Measurements from ENCODE around the gene AEBP2. TPM values are rescaled to one million over a fixed set of nuclear protein-coding genes. Genes with fewer than 3 reads are reported as not detected.

The AEBP2 gene
- total and polyA plus RNA-seq, 2 of the 13 experiments (the other 11 are each of a cell fraction or from before 2014, with no cell fraction given) = 9.2 to 17.9 TPM

GRCh38 chr12:19409376-19409775 is 29.9 kb upstream of the AEBP2 start:
- ChIA-PET CTCF (ENCODE audit: low intra/inter-chr PET ratio, low total read pairs) (no interaction called here), POLR2A (no interaction called here)
- Histone ChIP-seq H3K4me2 (ENCODE audit: low read depth, low read length) (no peak overlapping the region), H3K36me3 (replicated peaks in 1 of 2; ENCODE audit: control insufficient read depth in 1 of 2, insufficient read depth in 2 of 2, low read length in 2 of 2) (no peaks in the 10 kb centered on the region), H2AFZ (ENCODE audit: low read length) (no peak overlapping the region), H3K9ac (ENCODE audit: insufficient read depth, low read depth, low read length) (no peak overlapping the region), H3K4me3 (replicated peaks in 1 of 3; ENCODE audit: insufficient read depth in 1 of 3, low read depth in 2 of 3, low read length in 3 of 3) (no peak overlapping the region), H3K27ac (ENCODE audit: extremely low read length, insufficient read depth, low read length) (no peak overlapping the region), H3K4me1 (ENCODE audit: insufficient read depth, low read length) (no peaks in the 10 kb centered on the region), H3K79me2 (ENCODE audit: insufficient read depth, low read length) (no peaks in the 10 kb centered on the region), H3K9me3 (ENCODE audit: low read length) (no peaks in the 10 kb centered on the region), H4K20me1 (ENCODE audit: insufficient read depth, low read length) (no peaks in the 10 kb centered on the region), H3K27me3 (ENCODE audit: control insufficient read depth in 1 of 2, insufficient read depth in 2 of 2, low read length in 2 of 2) (no peaks in the 10 kb centered on the region; a peak in 2 of 5 replicates)
- BruUV-seq (replicated peaks) = no TSS peak
- intact Hi-C loops (cut with micrococcal nuclease; ENCODE audit: unreplicated experiment) = no loop called here
- FAIRE-seq = no peak
- DNase-seq (ENCODE audit: low spot score) = no peak
- TF ChIP-seq RAD21 (CRISPR knock-in tag; IDR thresholded peaks at IDR 0.05) = no peak
- TF ChIP-seq ZNF512B (CRISPR knock-in tag; IDR thresholded peaks at IDR 0.05; ENCODE audit: borderline replicate concordance) = no peak
- no peak for TF ChIP-seq GMEB2 (CRISPR knock-in tag; IDR thresholded peaks at IDR 0.05; ENCODE audit: low read depth)
- TF ChIP-seq ZNF614 (CRISPR knock-in tag; IDR thresholded peaks at IDR 0.05; ENCODE audit: borderline replicate concordance) = no peak
- TF ChIP-seq CREB1 (IDR thresholded peaks at IDR 0.05) = no peak
- TF ChIP-seq CREB1 (CRISPR knock-in tag; IDR thresholded peaks at IDR 0.05) = no peak
- no peak for TF ChIP-seq ZNF784 (CRISPR knock-in tag; IDR thresholded peaks at IDR 0.05; ENCODE audit: borderline replicate concordance)
- ATAC-seq = no peak
- in situ Hi-C loops (cut with HindIII; ENCODE audit: extremely low pct_ligation_motif_present, low pct_unique_long_range_greater_than_20kb) = no loop called here
- WGBS (ENCODE audit: low lambda C conversion rate) = 44% methylated on average over 3 of the region's 3 CpGs
